Measurements from ENCODE around the gene DCAF8L2.
"Not testable (repeated sequence)": the region's sequence is repeated elsewhere in the genome, so short reads cannot be mapped to it uniquely, and the experiment has no call there.

DCAF8L2 gene

GRCh38 chrX:27706526-27706925 lies 116.4 kb downstream of the DCAF8L2 start:
- TF ChIP-seq, protein P1, sequence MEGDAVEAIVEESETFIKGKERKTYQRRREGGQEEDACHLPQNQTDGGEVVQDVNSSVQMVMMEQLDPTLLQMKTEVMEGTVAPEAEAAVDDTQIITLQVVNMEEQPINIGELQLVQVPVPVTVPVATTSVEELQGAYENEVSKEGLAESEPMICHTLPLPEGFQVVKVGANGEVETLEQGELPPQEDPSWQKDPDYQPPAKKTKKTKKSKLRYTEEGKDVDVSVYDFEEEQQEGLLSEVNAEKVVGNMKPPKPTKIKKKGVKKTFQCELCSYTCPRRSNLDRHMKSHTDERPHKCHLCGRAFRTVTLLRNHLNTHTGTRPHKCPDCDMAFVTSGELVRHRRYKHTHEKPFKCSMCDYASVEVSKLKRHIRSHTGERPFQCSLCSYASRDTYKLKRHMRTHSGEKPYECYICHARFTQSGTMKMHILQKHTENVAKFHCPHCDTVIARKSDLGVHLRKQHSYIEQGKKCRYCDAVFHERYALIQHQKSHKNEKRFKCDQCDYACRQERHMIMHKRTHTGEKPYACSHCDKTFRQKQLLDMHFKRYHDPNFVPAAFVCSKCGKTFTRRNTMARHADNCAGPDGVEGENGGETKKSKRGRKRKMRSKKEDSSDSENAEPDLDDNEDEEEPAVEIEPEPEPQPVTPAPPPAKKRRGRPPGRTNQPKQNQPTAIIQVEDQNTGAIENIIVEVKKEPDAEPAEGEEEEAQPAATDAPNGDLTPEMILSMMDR (IDR thresholded peaks at IDR 0.05; ENCODE audit: insufficient read depth, missing control alignments), result no peak
- no peak for FAIRE-seq
- no peak for DNase-seq (ENCODE audit: insufficient read length, low spot score)

DNA sequence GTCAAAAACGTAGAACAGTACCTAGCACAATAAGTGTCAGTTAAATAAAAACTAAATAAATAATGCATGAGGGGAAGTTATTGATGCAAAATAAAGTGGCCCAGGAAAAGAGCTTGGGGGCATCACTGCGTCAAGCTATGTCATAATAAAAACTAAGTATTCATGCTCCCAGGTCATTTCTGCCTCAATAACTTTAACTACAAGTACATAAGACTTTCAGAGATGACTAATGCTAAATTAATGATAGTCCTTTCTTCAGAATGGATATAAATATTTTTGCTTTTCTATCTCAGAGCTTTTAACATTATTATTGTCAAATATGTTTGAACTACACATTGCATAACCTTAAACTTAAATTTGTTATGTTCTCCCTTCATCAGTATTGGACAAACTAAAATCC lies 125.5 kb downstream of the DCAF8L2 start:
- DNase-seq (ENCODE audit: insufficient read length, low spot score), result no peak
- TF ChIP-seq, protein P1 (IDR thresholded peaks at IDR 0.05; ENCODE audit: insufficient read depth, missing control alignments), result no peak
- no peak for FAIRE-seq

DNA sequence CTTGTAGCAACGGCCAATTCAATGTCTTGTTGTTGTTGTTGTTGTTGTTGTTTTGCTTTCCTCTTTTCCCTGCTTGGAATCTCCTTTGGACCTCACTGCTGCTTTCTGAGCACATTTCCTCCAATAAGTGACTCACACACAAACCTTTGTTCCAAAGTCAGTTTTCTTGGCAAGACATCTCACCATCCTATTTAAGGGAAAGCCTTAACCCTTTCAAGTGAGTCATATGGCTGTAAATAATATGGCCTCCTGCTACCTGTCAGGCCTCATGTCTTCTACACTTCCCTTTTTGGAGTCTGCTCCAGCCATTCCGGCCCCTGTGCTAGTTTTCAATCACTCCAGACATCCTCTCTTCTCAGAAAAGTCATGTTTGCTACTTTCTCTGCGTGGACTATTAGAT lies 138.1 kb downstream of the DCAF8L2 start:
- DNase-seq (ENCODE audit: insufficient read length, low spot score), result no peak
- TF ChIP-seq, protein P1 (IDR thresholded peaks at IDR 0.05; ENCODE audit: insufficient read depth, missing control alignments), result no peak
- FAIRE-seq, result no peak

- no peak for FAIRE-seq
These were observed 141.8 kb downstream of the DCAF8L2 start for GRCh38 chrX:27731962-27732361.

DNA sequence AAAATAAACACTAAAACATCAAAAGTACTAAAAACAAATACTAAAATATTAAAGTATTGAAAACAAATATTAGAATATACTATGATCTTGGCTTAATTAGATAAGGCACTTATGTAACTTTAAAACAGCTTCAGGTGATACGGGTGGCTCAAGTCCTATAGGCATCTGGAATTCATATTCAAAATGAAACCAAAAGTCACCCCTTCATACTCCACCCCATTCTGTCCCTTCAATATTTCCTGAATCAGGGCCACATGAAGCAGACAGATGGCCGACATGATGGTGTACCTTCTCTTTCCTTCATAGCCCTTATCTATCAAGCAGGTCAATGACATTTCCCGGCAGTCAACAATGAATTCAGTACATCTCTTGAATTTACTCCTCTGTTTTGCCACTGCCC lies 145.8 kb downstream of the DCAF8L2 start:
- DNase-seq (ENCODE audit: insufficient read length, low spot score) (no peak), FAIRE-seq (no peak)

More at GRCh38 chrX:27731962-27732361, 141.8 kb downstream of the DCAF8L2 start:
- no peak for DNase-seq (ENCODE audit: insufficient read length, low spot score)
- TF ChIP-seq, protein P1 (IDR thresholded peaks at IDR 0.05; ENCODE audit: insufficient read depth, missing control alignments), result no peak

DNA sequence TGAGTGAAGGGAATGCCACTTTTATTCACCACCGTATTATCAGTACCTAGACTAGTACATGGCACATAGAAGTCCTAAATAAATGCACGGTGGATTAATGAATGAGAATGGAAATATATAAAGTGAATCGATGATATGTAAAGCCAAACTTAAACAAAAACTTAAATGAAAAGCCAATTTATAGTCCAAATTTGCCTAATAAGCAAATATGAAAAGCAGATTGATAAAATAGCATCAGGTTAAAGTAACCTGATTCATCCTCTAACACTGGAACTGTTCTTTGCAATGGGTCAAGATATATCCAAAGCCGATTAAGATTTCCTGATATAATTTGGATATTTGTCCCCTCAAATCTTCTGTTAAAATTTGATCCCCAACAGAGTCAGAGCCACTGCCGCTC lies 150.8 kb downstream of the DCAF8L2 start:
- DNase-seq (ENCODE audit: insufficient read length, low spot score) (no peak), FAIRE-seq (no peak)
- TF ChIP-seq, protein P1 (IDR thresholded peaks at IDR 0.05; ENCODE audit: insufficient read depth, missing control alignments), result no peak

More for the DNA sequence above, 145.8 kb downstream of the DCAF8L2 start:
- TF ChIP-seq, protein P1 (IDR thresholded peaks at IDR 0.05; ENCODE audit: insufficient read depth, missing control alignments), result no peak

- FAIRE-seq; DNase-seq (ENCODE audit: insufficient read length, low spot score): not testable (repeated sequence)
These were observed 153.4 kb downstream of the DCAF8L2 start for GRCh38 chrX:27743521-27743920.

- TF ChIP-seq, protein P1 (IDR thresholded peaks at IDR 0.05; ENCODE audit: insufficient read depth, missing control alignments), result no peak
- DNase-seq (ENCODE audit: insufficient read length, low spot score) (no peak), FAIRE-seq (no peak)
These were observed 156.4 kb downstream of the DCAF8L2 start for GRCh38 chrX:27746516-27746915.

DNA sequence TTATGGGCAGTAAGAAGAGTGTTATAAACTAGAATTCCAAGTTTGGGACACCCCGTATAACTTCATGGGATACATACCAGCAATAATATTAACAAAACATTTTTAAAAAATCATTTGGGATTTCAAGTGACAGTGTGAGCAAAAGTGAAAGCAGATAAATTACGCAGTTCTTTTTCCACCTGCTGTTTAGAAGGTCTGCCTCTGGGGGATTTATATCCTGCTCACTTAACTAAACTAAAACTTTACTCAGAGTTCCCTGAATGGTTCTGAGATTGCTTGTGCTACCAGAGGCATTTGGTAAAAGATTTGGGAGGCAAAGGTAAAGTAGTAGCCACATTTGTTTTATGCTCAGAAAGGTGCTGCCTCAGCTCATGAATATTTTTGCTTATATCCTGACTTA lies 160.2 kb downstream of the DCAF8L2 start:
- not testable (repeated sequence) for DNase-seq (ENCODE audit: insufficient read length, low spot score); FAIRE-seq
